Measurements from ENCODE around the gene ZNF496. TPM values are rescaled to one million over a fixed set of nuclear protein-coding genes. Genes with fewer than 3 reads are reported as not detected.

ZNF496 gene
- total and polyA plus RNA-seq, 7 experiments from 2014 or later: 9.2 to 25.1 (median 10.5) TPM

GRCh38 chr1:247317702-247318101, 14.0 kb downstream of the ZNF496 start:
- Mint-ChIP-seq H3K9me3 (no peaks in the 10 kb centered on the region), H3K36me3 (peaks cover 9 to 57% (median 16%) of the 10 kb centered on the region in 5 donors), H3K27ac (no peak overlapping the region), H3K4me3 (no peak overlapping the region), H3K4me1 (peaks cover 5 to 10% (median 6%) of the 10 kb centered on the region in 7 donors), H3K27me3 (no peaks in the 10 kb centered on the region)
- POLR2A ChIA-PET: no interaction called here
- no peaks in the 10 kb centered on the region for H3K27me3 ChIP-seq (ENCODE audit: control insufficient read depth in 2 of 2, insufficient read depth in 2 of 2, low read length in 2 of 2)
- H3K4me1 ChIP-seq (ENCODE audit: control insufficient read depth in 2 of 2, insufficient read depth in 2 of 2, low read length in 2 of 2): peaks cover 0 to 6% of the 10 kb centered on the region in 2 donors
- H3K9me3 ChIP-seq (ENCODE audit: control insufficient read depth in 2 of 3, low read length in 3 of 3): no peaks in the 10 kb centered on the region
- CTCF ChIA-PET: no interaction called here
- H3K27ac ChIP-seq (ENCODE audit: low read depth, low read length): no peak overlapping the region
- no peak for ATAC-seq
- no peak for DNase-seq
- no peak overlapping the region for H3K4me3 ChIP-seq (ENCODE audit: low read length)
- intact Hi-C loops (cut with micrococcal nuclease): no loop called here
- peaks cover 0 to 8% (median 0%) of the 10 kb centered on the region in 3 experiments for H3K36me3 ChIP-seq (ENCODE audit: control insufficient read depth in 2 of 3, insufficient read depth in 3 of 3, low read length in 3 of 3)

- ChIA-PET CTCF (no interaction called here), POLR2A (no interaction called here)
- intact Hi-C loops (cut with micrococcal nuclease): no loop called here
- Histone ChIP-seq H3K4me3 (ENCODE audit: low read length) (no peak overlapping the region), H3K27me3 (ENCODE audit: control insufficient read depth in 2 of 2, insufficient read depth in 2 of 2, low read length in 2 of 2) (no peaks in the 10 kb centered on the region), H3K36me3 (ENCODE audit: control insufficient read depth in 2 of 3, insufficient read depth in 3 of 3, low read length in 3 of 3) (peaks cover 0 to 2% (median 0%) of the 10 kb centered on the region in 3 experiments), H3K27ac (ENCODE audit: low read depth, low read length) (no peak overlapping the region), H3K4me1 (ENCODE audit: control insufficient read depth in 2 of 2, insufficient read depth in 2 of 2, low read length in 2 of 2) (no peaks in the 10 kb centered on the region), H3K9me3 (ENCODE audit: control insufficient read depth in 2 of 3, low read length in 3 of 3) (no peaks in the 10 kb centered on the region)
- peaks cover 8 to 57% (median 13%) of the 10 kb centered on the region in 5 donors for H3K36me3 Mint-ChIP-seq
- ATAC-seq: no peak
- H3K27ac Mint-ChIP-seq: peak overlapping the region in 1 of 9 donors; percentile 67
- peaks cover 0 to 12% (median 0%) of the 10 kb centered on the region in 7 donors for H3K4me1 Mint-ChIP-seq
- no peak for DNase-seq
- H3K27me3 Mint-ChIP-seq: no peaks in the 10 kb centered on the region
- peaks cover 0 to 2% (median 0%) of the 10 kb centered on the region in 11 donors for H3K9me3 Mint-ChIP-seq
- no peak overlapping the region for H3K4me3 Mint-ChIP-seq
Observed at GRCh38 chr1:247316590-247317197, 15.0 kb downstream of the ZNF496 start.

DNA sequence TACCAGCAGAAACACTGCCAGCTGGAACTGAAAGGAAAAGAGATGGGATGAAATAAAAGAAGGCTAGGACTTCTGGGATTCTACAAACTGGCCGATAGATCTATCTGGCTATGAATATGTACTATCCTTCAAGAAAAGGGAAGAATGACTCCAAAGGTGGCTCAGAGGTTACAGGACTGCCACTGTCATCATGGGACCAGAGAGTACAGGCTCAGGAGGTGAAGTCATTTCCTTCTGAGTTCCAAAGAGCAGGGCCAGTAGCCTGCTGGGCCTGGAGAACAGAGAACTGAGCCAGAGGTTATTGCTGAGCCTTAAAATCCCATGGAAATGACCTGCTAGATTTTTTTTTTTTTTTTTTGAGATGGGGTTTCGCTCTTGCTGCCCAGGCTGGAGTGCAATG, 27.6 kb downstream of the ZNF496 start:
- peaks cover 0 to 4% (median 0%) of the 10 kb centered on the region in 11 donors for H3K9me3 Mint-ChIP-seq
- ChIA-PET CTCF (interaction anchor here (0.7 kb wide), 1 partner anchor 614 kb away, joined by 4 read pairs; no protein-coding TSS in a partner anchor), POLR2A (no interaction called here)
- Histone ChIP-seq H3K27ac (ENCODE audit: low read depth, low read length) (no peak overlapping the region), H3K36me3 (ENCODE audit: control insufficient read depth in 2 of 3, insufficient read depth in 3 of 3, low read length in 3 of 3) (peaks cover 0 to 28% (median 0%) of the 10 kb centered on the region in 3 experiments), H3K27me3 (ENCODE audit: control insufficient read depth in 2 of 2, insufficient read depth in 2 of 2, low read length in 2 of 2) (no peaks in the 10 kb centered on the region), H3K4me1 (ENCODE audit: control insufficient read depth in 2 of 2, insufficient read depth in 2 of 2, low read length in 2 of 2) (no peaks in the 10 kb centered on the region), H3K4me3 (ENCODE audit: low read length) (no peak overlapping the region), H3K9me3 (ENCODE audit: control insufficient read depth in 2 of 3, low read length in 3 of 3) (no peaks in the 10 kb centered on the region)
- intact Hi-C loops (cut with micrococcal nuclease): no loop called here
- no peak overlapping the region for H3K4me3 Mint-ChIP-seq
- peak overlapping the region in 1 of 9 donors; percentile 79 for H3K27ac Mint-ChIP-seq
- H3K4me1 Mint-ChIP-seq: peaks cover 0 to 2% (median 0%) of the 10 kb centered on the region in 7 donors
- DNase-seq (no peak), ATAC-seq (no peak)
- no peaks in the 10 kb centered on the region for H3K27me3 Mint-ChIP-seq
- H3K36me3 Mint-ChIP-seq: peaks cover 6 to 81% (median 50%) of the 10 kb centered on the region in 5 donors

- no peak for ATAC-seq
- H3K4me1 Mint-ChIP-seq: peaks cover 0 to 2% (median 0%) of the 10 kb centered on the region in 7 donors
- intact Hi-C loops (cut with micrococcal nuclease): no loop called here
- no peak for DNase-seq
- ChIA-PET POLR2A (no interaction called here), CTCF (no interaction called here)
- peaks cover 0 to 4% (median 0%) of the 10 kb centered on the region in 11 donors for H3K9me3 Mint-ChIP-seq
- Histone ChIP-seq H3K36me3 (ENCODE audit: control insufficient read depth in 2 of 3, insufficient read depth in 3 of 3, low read length in 3 of 3) (peaks cover 0 to 21% (median 0%) of the 10 kb centered on the region in 3 experiments), H3K9me3 (ENCODE audit: control insufficient read depth in 2 of 3, low read length in 3 of 3) (no peaks in the 10 kb centered on the region), H3K4me1 (ENCODE audit: control insufficient read depth in 2 of 2, insufficient read depth in 2 of 2, low read length in 2 of 2) (no peaks in the 10 kb centered on the region), H3K27ac (ENCODE audit: low read depth, low read length) (no peak overlapping the region), H3K4me3 (ENCODE audit: low read length) (no peak overlapping the region), H3K27me3 (ENCODE audit: control insufficient read depth in 2 of 2, insufficient read depth in 2 of 2, low read length in 2 of 2) (no peaks in the 10 kb centered on the region)
- H3K27me3 Mint-ChIP-seq: no peaks in the 10 kb centered on the region
- peaks cover 6 to 78% (median 44%) of the 10 kb centered on the region in 5 donors for H3K36me3 Mint-ChIP-seq
- H3K27ac Mint-ChIP-seq: peak overlapping the region in 2 of 9 donors; percentile 22 to 43
- H3K4me3 Mint-ChIP-seq: no peak overlapping the region
Observed at GRCh38 chr1:247303216-247303615, 28.5 kb downstream of the ZNF496 start.

DNA sequence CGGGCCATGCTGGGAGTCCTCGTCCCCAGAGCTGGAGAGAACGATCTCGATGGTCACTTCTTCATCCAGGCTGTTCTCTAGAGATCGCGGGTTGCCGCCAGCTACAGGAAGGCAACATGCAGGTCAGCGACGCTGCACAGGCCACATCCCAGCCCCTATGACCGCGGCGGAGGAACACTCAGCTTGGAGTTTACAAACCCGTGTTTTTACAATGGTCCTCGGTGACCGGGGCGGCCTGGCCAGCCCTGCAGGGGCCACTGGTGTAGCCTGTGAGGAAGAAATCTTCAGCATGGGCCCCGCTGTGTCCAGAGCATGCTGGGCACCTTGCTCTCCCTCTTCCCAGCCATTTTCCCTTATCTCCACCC, 30.5 kb downstream of the ZNF496 start:
- Mint-ChIP-seq H3K36me3 (peaks cover 6 to 65% (median 37%) of the 10 kb centered on the region in 5 donors), H3K4me1 (peaks cover 0 to 5% (median 0%) of the 10 kb centered on the region in 7 donors), H3K27ac (no peak overlapping the region), H3K9me3 (peaks cover 0 to 4% (median 0%) of the 10 kb centered on the region in 11 donors), H3K4me3 (no peak overlapping the region), H3K27me3 (peaks cover 0 to 7% (median 0%) of the 10 kb centered on the region in 5 donors)
- H3K27me3 ChIP-seq (ENCODE audit: control insufficient read depth in 2 of 2, insufficient read depth in 2 of 2, low read length in 2 of 2): no peaks in the 10 kb centered on the region
- intact Hi-C loops (cut with micrococcal nuclease): no loop called here
- DNase-seq (no peak), ATAC-seq (no peak)
- CTCF ChIA-PET: no interaction called here
- no peaks in the 10 kb centered on the region for H3K4me1 ChIP-seq (ENCODE audit: control insufficient read depth in 2 of 2, insufficient read depth in 2 of 2, low read length in 2 of 2)
- H3K9me3 ChIP-seq (ENCODE audit: control insufficient read depth in 2 of 3, low read length in 3 of 3): no peaks in the 10 kb centered on the region
- H3K36me3 ChIP-seq (ENCODE audit: control insufficient read depth in 2 of 3, insufficient read depth in 3 of 3, low read length in 3 of 3): peaks cover 0 to 5% (median 0%) of the 10 kb centered on the region in 3 experiments
- POLR2A ChIA-PET: no interaction called here
- H3K4me3 ChIP-seq (ENCODE audit: low read length): no peak overlapping the region
- H3K27ac ChIP-seq (ENCODE audit: low read depth, low read length): no peak overlapping the region

DNA sequence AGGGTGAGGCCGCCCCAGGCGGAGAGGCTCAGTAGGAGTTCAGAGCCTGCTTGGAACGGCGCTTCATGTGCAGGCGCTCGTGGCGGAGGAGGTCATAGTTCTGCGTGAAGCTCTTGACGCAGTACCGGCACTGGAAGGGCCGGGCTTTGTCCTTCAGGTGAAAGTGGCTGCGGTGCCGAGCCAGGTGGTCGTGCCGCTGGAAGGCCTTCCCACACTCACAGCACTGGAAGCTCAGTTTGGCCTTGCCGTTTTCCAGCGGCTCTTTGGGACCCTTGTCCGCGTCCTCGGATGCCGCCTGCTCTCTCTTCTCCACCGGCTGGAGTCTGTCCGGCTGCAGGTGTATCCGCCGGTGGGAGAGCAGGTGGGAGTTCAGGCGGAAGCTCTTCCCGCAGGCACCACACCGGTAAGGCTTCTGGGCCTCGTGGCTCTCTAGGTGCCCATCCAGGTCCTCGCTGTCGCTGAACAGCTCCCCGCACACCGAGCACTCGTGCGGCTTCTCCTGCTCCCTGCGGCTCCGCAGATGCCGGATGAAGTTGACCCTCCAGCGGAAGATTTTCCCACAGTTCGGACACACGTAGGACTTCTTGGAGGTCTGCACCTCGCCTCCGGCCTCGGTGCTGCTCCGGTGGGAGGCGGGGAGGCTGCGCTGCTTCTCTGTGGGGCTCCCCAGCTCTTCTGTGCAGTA, 31.0 kb downstream of the ZNF496 start:
- H3K27me3 Mint-ChIP-seq: peaks cover 0 to 7% (median 0%) of the 10 kb centered on the region in 5 donors
- DNase-seq: no peak
- ChIA-PET CTCF (no interaction called here), POLR2A (no interaction called here)
- intact Hi-C loops (cut with micrococcal nuclease): no loop called here
- no peak overlapping the region for H3K27ac Mint-ChIP-seq
- Histone ChIP-seq H3K27ac (ENCODE audit: low read depth, low read length) (no peak overlapping the region), H3K27me3 (ENCODE audit: control insufficient read depth in 2 of 2, insufficient read depth in 2 of 2, low read length in 2 of 2) (no peaks in the 10 kb centered on the region), H3K9me3 (ENCODE audit: control insufficient read depth in 2 of 3, low read length in 3 of 3) (no peaks in the 10 kb centered on the region), H3K4me3 (ENCODE audit: low read length) (no peak overlapping the region), H3K36me3 (ENCODE audit: control insufficient read depth in 2 of 3, insufficient read depth in 3 of 3, low read length in 3 of 3) (peaks cover 0 to 5% (median 0%) of the 10 kb centered on the region in 3 experiments), H3K4me1 (ENCODE audit: control insufficient read depth in 2 of 2, insufficient read depth in 2 of 2, low read length in 2 of 2) (no peaks in the 10 kb centered on the region)
- peaks cover 6 to 63% (median 33%) of the 10 kb centered on the region in 5 donors for H3K36me3 Mint-ChIP-seq
- H3K4me1 Mint-ChIP-seq: peaks cover 0 to 5% (median 0%) of the 10 kb centered on the region in 7 donors
- no peak for ATAC-seq
- H3K9me3 Mint-ChIP-seq: peaks cover 0 to 4% (median 0%) of the 10 kb centered on the region in 11 donors
- no peak overlapping the region for H3K4me3 Mint-ChIP-seq
